Chondrocyte (in vitro differentiated cells): ENCODE data around the gene IGF1R. TPM values are rescaled to one million over a fixed set of nuclear protein-coding genes. Genes with fewer than 3 reads are reported as not detected.

Experiments
- DNase-seq: peaks from one replicate; pipeline ENCODE4 v3.0.0; 2021; ENCODE audit warnings: mixed read lengths, low spot score
- H3K27ac Mint-ChIP-seq: one replicate; pipeline ENCODE4 v1.8.0; 2021; ENCODE audit warnings: mild to moderate bottlenecking, moderate library complexity, mixed read lengths; ENCODE audit not compliant: unreplicated experiment
- H3K27me3 Mint-ChIP-seq: 2 replicates; pipeline ENCODE4 v1.8.0; 2021; ENCODE audit warnings: low read depth, mixed read lengths
- H3K36me3 Mint-ChIP-seq: 2 replicates; pipeline ENCODE4 v1.8.0; 2021; ENCODE audit warnings: low read depth, mixed read lengths
- H3K4me1 Mint-ChIP-seq: 2 replicates; pipeline ENCODE4 v1.8.0; 2021; ENCODE audit warnings: low read depth, mild to moderate bottlenecking, mixed read lengths
- H3K4me3 Mint-ChIP-seq: one replicate; pipeline ENCODE4 v1.8.0; 2021; ENCODE audit warnings: mild to moderate bottlenecking, moderate library complexity, mixed read lengths; ENCODE audit not compliant: unreplicated experiment
- H3K9me3 Mint-ChIP-seq: 2 replicates; pipeline ENCODE4 v1.8.0; 2021; ENCODE audit warnings: low read depth, mixed read lengths
- total RNA-seq: library from RNA; stranded (reverse); gene quantifications from 3 replicates; pipeline ENCODE4 v1.2.1, GENCODE V29; 2021
- TF ChIP-seq, protein P1 (sequence below): fragments of 200-600 bp; sonication (generic); IDR thresholded peaks from 2 replicates; pipeline ENCODE4 v1.5.0; 2021; ENCODE audit warnings: antibody characterized with exemption, mild to moderate bottlenecking, moderate library complexity

IGF1R gene
- total RNA-seq, 1 donor from 2014 or later: 119 TPM

DNA sequence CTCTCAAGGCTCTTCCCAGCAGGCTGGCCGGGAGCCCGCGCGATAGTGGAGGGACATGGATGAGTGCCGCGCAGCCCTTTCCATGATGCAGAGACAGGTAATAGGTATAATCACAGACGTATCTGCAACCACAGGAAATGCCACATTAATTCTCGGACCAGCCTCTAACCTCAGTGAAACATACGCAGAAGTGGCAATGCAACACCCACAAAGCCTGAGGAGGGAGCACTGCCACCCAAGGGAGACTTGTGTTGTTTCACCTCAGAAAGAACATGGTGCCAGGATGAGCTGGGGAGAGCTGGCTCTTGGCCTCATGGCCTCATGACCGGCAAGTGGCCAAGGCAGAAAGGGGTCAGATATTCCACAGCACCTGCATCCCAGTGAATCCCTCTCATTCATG is 320.2 kb downstream of the IGF1R start:
- H3K27ac Mint-ChIP-seq: no peak overlapping the region
- DNase-seq: no peak
- H3K36me3 Mint-ChIP-seq: peaks cover 3% of the 10 kb centered on the region
- peaks cover 18% of the 10 kb centered on the region for H3K4me1 Mint-ChIP-seq
- TF ChIP-seq, protein P1, sequence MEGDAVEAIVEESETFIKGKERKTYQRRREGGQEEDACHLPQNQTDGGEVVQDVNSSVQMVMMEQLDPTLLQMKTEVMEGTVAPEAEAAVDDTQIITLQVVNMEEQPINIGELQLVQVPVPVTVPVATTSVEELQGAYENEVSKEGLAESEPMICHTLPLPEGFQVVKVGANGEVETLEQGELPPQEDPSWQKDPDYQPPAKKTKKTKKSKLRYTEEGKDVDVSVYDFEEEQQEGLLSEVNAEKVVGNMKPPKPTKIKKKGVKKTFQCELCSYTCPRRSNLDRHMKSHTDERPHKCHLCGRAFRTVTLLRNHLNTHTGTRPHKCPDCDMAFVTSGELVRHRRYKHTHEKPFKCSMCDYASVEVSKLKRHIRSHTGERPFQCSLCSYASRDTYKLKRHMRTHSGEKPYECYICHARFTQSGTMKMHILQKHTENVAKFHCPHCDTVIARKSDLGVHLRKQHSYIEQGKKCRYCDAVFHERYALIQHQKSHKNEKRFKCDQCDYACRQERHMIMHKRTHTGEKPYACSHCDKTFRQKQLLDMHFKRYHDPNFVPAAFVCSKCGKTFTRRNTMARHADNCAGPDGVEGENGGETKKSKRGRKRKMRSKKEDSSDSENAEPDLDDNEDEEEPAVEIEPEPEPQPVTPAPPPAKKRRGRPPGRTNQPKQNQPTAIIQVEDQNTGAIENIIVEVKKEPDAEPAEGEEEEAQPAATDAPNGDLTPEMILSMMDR: no peak
- no peak overlapping the region for H3K4me3 Mint-ChIP-seq
- no peaks in the 10 kb centered on the region for H3K27me3 Mint-ChIP-seq
- no peaks in the 10 kb centered on the region for H3K9me3 Mint-ChIP-seq

DNA sequence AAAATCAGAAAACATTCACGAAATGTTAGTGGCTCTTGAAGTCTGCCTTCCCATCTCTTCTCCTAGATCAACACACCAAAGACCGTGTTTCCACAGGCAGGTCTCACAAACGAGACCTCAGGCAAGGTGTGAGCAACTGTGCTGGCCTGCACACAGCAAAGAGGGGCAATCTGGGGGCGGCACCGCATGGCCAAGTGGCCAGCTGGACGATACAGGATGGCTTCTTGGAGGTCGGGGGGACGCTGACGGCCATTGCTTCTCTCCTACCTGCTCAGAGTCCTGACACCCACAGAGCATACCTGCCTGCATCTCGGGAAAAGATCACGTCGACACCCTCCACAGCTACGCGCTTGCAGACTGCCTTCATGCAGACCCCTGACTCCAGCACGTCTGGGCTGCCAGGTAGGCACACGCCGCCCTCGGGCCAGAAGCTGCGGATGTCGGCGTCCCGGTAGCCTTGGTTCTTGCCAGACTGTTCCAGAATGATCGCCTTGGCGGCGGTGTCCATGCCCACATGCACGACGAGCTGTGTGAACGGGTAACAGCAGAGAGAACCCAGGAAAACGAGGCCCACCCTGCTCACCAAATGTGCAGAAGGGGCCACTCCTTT is 320.9 kb downstream of the IGF1R start:
- DNase-seq: no peak
- Mint-ChIP-seq H3K9me3 (no peaks in the 10 kb centered on the region), H3K27me3 (no peaks in the 10 kb centered on the region), H3K27ac (no peak overlapping the region), H3K4me1 (peaks cover 18% of the 10 kb centered on the region), H3K4me3 (no peak overlapping the region), H3K36me3 (peaks cover 1% of the 10 kb centered on the region)
- TF ChIP-seq, protein P1: no peak

DNA sequence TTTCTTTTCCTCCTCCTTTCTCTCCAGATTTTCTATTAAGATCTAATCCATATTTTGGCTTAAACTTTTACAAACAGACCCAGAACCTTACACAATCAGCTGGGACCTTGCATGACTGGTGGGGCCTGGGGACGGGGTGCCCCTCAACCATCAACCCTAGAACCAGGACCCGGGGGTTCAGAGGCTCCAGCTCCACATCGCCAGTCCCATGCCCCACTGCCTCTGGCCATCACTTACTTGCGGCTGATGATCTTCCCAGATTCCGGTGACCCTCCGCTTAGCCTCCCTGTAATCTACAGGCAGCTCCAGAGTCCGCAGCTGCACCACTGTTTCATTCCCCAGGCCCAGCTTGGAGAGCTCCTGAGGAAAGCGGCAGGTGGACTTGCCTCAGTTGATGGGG is 322.5 kb downstream of the IGF1R start:
- TF ChIP-seq, protein P1: no peak
- DNase-seq: no peak
- H3K27ac Mint-ChIP-seq: no peak overlapping the region
- no peaks in the 10 kb centered on the region for H3K36me3 Mint-ChIP-seq
- peaks cover 9% of the 10 kb centered on the region for H3K4me1 Mint-ChIP-seq
- no peaks in the 10 kb centered on the region for H3K27me3 Mint-ChIP-seq
- H3K9me3 Mint-ChIP-seq: no peaks in the 10 kb centered on the region
- H3K4me3 Mint-ChIP-seq: no peak overlapping the region

DNA sequence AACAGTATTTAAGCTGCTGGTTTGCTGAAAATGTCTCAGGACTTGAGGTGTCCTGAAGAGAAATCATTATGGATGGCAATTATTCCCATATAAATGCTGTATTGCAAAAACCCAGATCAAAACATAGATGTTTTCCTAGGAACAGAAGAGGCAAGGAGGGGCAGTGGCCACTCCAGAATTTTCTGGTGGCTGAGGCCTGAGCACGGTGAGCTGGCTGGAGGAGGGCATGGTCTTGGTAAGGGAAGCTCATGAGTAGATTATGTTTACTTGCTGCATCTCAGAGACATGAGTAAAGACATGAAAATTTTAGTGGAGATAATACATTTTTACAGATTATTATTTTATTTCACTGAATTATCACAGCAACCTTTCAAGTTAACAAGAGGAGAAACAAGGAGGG is 328.2 kb downstream of the IGF1R start:
- no peak overlapping the region for H3K4me3 Mint-ChIP-seq
- no peaks in the 10 kb centered on the region for H3K4me1 Mint-ChIP-seq
- H3K9me3 Mint-ChIP-seq: no peaks in the 10 kb centered on the region
- no peaks in the 10 kb centered on the region for H3K27me3 Mint-ChIP-seq
- DNase-seq: no peak
- TF ChIP-seq, protein P1: no peak
- no peaks in the 10 kb centered on the region for H3K36me3 Mint-ChIP-seq
- no peak overlapping the region for H3K27ac Mint-ChIP-seq

DNA sequence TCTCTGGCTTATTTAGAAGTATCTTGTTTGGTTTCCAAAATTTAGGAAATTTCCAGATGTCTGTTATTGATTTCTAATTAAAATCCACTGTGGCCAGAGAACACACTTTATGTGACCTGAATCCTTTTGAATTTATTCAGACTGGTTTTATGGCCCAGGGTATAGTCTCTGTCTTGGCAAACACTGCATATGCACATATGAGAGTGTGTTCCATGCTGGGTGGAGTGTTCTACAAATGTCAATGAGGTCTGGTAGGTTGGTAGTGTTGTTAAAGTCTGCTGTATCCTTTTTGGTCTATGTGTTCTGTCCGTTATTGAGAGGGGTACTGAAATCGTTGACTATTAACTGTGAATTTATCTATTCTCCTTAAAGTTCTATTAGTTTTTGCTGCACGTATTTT is 329.1 kb downstream of the IGF1R start:
- peaks cover 8% of the 10 kb centered on the region for H3K4me1 Mint-ChIP-seq
- TF ChIP-seq, protein P1: no peak
- H3K27ac Mint-ChIP-seq: no peak overlapping the region
- no peak for DNase-seq
- H3K36me3 Mint-ChIP-seq: no peaks in the 10 kb centered on the region
- no peaks in the 10 kb centered on the region for H3K27me3 Mint-ChIP-seq
- H3K9me3 Mint-ChIP-seq: no peaks in the 10 kb centered on the region
- H3K4me3 Mint-ChIP-seq: no peak overlapping the region
